Heart right ventricle (tissue), 16 donors: ENCODE measurements around the gene DISC1. TPM values are rescaled to one million over a fixed set of nuclear protein-coding genes. Genes with fewer than 3 reads are reported as not detected.

Experiments used
- ATAC-seq, 8 donors: fragments of 200-7000 bp; cut with Tn5 transposase; one replicate each; pipeline ENCODE4 v1.9.1; 2020; ENCODE audit warnings: mild to moderate bottlenecking in 8 of 8, moderate library complexity in 8 of 8, moderate number of reproducible peaks in 1 of 8
- DNase-seq, 2 donors: peaks; one replicate each; pipeline ENCODE4 v3.0.0-alpha.2; 2020
- H3K27ac ChIP-seq, 10 donors: fragments of 200-600 bp; sonication (generic) in 2 of 10; one replicate each; pipeline versions ENCODE4 v1.5.0 to v1.8.0; 2020 to 2022; ENCODE audit warnings: mild to moderate bottlenecking in 3 of 10
- H3K27me3 ChIP-seq, 7 donors: fragments of 200-600 bp; one replicate each; pipeline ENCODE4 v1.8.0; 2021 to 2022; ENCODE audit warnings: mild to moderate bottlenecking in 2 of 7
- H3K36me3 ChIP-seq, 9 donors: fragments of 200-600 bp; sonication (generic) in 1 of 9; one replicate each; pipeline versions ENCODE4 v1.5.0 to v1.8.0; 2020 to 2022; ENCODE audit warnings: mild to moderate bottlenecking in 2 of 9
- H3K4me1 ChIP-seq, 9 donors: fragments of 200-600 bp; sonication (generic) in 1 of 9; one replicate each; pipeline versions ENCODE4 v1.5.0 to v1.8.0; 2020 to 2022; ENCODE audit warnings: mild to moderate bottlenecking in 4 of 9
- H3K4me3 ChIP-seq, 10 donors: fragments of 200-600 bp; sonication (generic) in 2 of 10; one replicate each; pipeline versions ENCODE4 v1.5.0 to v1.8.0; 2020 to 2022; ENCODE audit warnings: mild to moderate bottlenecking in 7 of 10, moderate library complexity in 2 of 10
- H3K9me3 ChIP-seq, 11 donors: fragments of 200-600 bp in 10 of 11; sonication (generic) in 2 of 11; one replicate each; pipeline versions ENCODE4 v1.5.0 to v1.8.0; 2013 to 2022; ENCODE audit warnings: mild to moderate bottlenecking in 2 of 11, control low read depth in 1 of 11, moderate library complexity in 1 of 11
- CTCF ChIP-seq, 9 donors: fragments of 200-600 bp; sonication (generic) in 2 of 9; IDR thresholded peaks; one replicate each; pipeline versions ENCODE4 v1.5.0 to v1.8.0; 2021 to 2022; ENCODE audit warnings: antibody characterized with exemption in 9 of 9, mild to moderate bottlenecking in 5 of 9, moderate library complexity in 1 of 9
- WGBS, 2 donors: extraction: QIAGEN DNeasy Blood & Tissue Kit; methylation state at CpG; one replicate each; pipeline ENCODE4 v1.1.7; 2013; ENCODE audit warnings: inconsistent platforms in 1 of 2; 5-methylcytosine and 5-hydroxymethylcytosine counted together
- intact Hi-C, 10 donors: fragments of 100-400 bp; cut with DNase I; formaldehyde crosslinking; loops; one replicate each; pipeline versions ENCODE4 v1.11.1 to v1.14.2; 2022
- polyA plus RNA-seq, 2 donors: library from polyadenylated mRNA; stranded (reverse); fragments of 200-250 nt; gene quantifications; one replicate each; pipeline ENCODE4 v1.2.3, GENCODE V29; 2013
- total RNA-seq, 10 donors: library from RNA; stranded (reverse); fragmentation: NEBNext Ultra II Directional in 3 of 10; extraction: Animal tissue kit (Norgen Biotek cat#: 25700) in 3 of 10; gene quantifications; one replicate each; pipeline versions ENCODE4 v1.2.1 to v1.2.4, GENCODE V29; 2021 to 2023
- donor health status: Arrhythmogenic right ventricular cardiomyopathy.
- donor health status: ischemic (EF 13 %, LVEDD 7.1; RV severe dilation, severe dysfunction).
- donor health status: healthy with polysubstance abuse.
- donor health status: DM: no; HTN: yes; CAD: no.
- donor health status: DM: no; HTN: no; CAD: no.
- donor health status: ischemic (EF 25% LVEDD 6.9; RV normal size, moderate dysfunction).
- donor health status: ischemic (EF 25% LVEDD 5.7; RV mildly dilated, moderate dysfunction).
- donor health status: healthy.
- donor health status: DM: yes; HTN: yes; CAD: no.
- donor health status: Ischemic cardiomyopathy.
- donor health status: ischemic (EF 35%, LVEDD 5.7; RV mildly dilated, moderate dysfunction).
- donor health status: nonischemic (EF 11% LVEDD 7.7; RV severe dilation, severe dysfunction).
- donor health status: DM: yes; HTN: yes; CAD: no.
- donor health status: PGD.
- donor health status: ischemic (EF 29% LVEDD 5.4; RV normal size, mild dysfunction).
- donor health status: nonischemic (EF 23%, LVEDD 6.1; RV moderate dilation, normal function).

Gene DISC1
- total and polyA plus RNA-seq, 12 donors, result 1.4 to 6.4 (median 4.0) TPM

- H3K36me3 ChIP-seq, result no peaks in the 10 kb centered on the region
- WGBS, 2 donors, result 61 to 70% methylated on average over 6 of the region's 6 CpGs
- H3K4me3 ChIP-seq, result no peak overlapping the region
- H3K9me3 ChIP-seq, result no peaks in the 10 kb centered on the region
- peaks cover 13 to 42% (median 26%) of the 10 kb centered on the region in 9 donors for H3K4me1 ChIP-seq
- intact Hi-C loops, result no loop called here
- DNase-seq, result no peak
- ATAC-seq, result no peak
- H3K27me3 ChIP-seq, result no peaks in the 10 kb centered on the region
- no peak for TF ChIP-seq CTCF (IDR thresholded peaks at IDR 0.05)
- peak overlapping the region in 9 of 10 donors; percentile 37 to 77 (median 59) for H3K27ac ChIP-seq
These were observed 291.8 kb downstream of the DISC1 start for GRCh38 chr1:231918239-231919015.

GRCh38 chr1:231919239-231919885 is 292.8 kb downstream of the DISC1 start:
- H3K36me3 ChIP-seq, result no peaks in the 10 kb centered on the region
- ATAC-seq (peak; percentile 55 to 82 (median 70)), DNase-seq (no peak)
- peak overlapping the region; percentile 37 to 77 (median 58) for H3K27ac ChIP-seq
- peaks cover 13 to 40% (median 29%) of the 10 kb centered on the region in 9 donors for H3K4me1 ChIP-seq
- intact Hi-C loops, result no loop called here
- WGBS, 2 donors, result 17 to 19% methylated on average over 4 of the region's 4 CpGs
- no peaks in the 10 kb centered on the region for H3K27me3 ChIP-seq
- no peaks in the 10 kb centered on the region for H3K9me3 ChIP-seq
- TF ChIP-seq CTCF (IDR thresholded peaks at IDR 0.05), result no peak
- peak overlapping the region in 5 of 10 donors; percentile 7 to 30 (median 20) for H3K4me3 ChIP-seq

GRCh38 chr1:231919886-231920285 is 293.3 kb downstream of the DISC1 start:
- Histone ChIP-seq H3K27ac (peak overlapping the region; percentile 37 to 77 (median 58)), H3K9me3 (no peaks in the 10 kb centered on the region), H3K4me1 (peaks cover 13 to 43% (median 30%) of the 10 kb centered on the region in 9 donors), H3K27me3 (no peaks in the 10 kb centered on the region), H3K36me3 (no peaks in the 10 kb centered on the region), H3K4me3 (peak overlapping the region in 5 of 10 donors; percentile 7 to 30 (median 20))
- ATAC-seq (peak in 7 of 8 donors; percentile 32 to 84 (median 65)), DNase-seq (peak in 1 of 2 donors; percentile 55)
- TF ChIP-seq CTCF (IDR thresholded peaks at IDR 0.05), result no peak
- intact Hi-C loops, result no loop called here
- WGBS, 2 donors, result 11 to 19% methylated on average over 7 of the region's 7 CpGs

GRCh38 chr1:231921646-231922345 is 295.2 kb downstream of the DISC1 start:
- no peaks in the 10 kb centered on the region for H3K27me3 ChIP-seq
- intact Hi-C loops, result no loop called here
- no peak for DNase-seq
- H3K27ac ChIP-seq, result peak overlapping the region in 1 of 10 donors; percentile 27
- no peaks in the 10 kb centered on the region for H3K9me3 ChIP-seq
- no peaks in the 10 kb centered on the region for H3K36me3 ChIP-seq
- peaks cover 17 to 57% (median 38%) of the 10 kb centered on the region in 9 donors for H3K4me1 ChIP-seq
- 94 to 98% methylated on average over 4 of the region's 4 CpGs for WGBS, 2 donors
- no peak for ATAC-seq
- H3K4me3 ChIP-seq, result no peak overlapping the region
- no peak for TF ChIP-seq CTCF (IDR thresholded peaks at IDR 0.05)
